NT2/D1 (cell line): ENCODE measurements around the gene EPM2A.

Experiments used
- YY1 ChIP-seq: IDR thresholded peaks from 2 replicates; pipeline ENCODE4 v1.6.1; 2011; ENCODE audit not compliant: insufficient read length, insufficient read depth
- ZNF274 ChIP-seq: IDR thresholded peaks from 2 replicates; pipeline ENCODE4 v1.6.1; 2011; ENCODE audit warnings: mild to moderate bottlenecking, low read depth, low read length

DNA sequence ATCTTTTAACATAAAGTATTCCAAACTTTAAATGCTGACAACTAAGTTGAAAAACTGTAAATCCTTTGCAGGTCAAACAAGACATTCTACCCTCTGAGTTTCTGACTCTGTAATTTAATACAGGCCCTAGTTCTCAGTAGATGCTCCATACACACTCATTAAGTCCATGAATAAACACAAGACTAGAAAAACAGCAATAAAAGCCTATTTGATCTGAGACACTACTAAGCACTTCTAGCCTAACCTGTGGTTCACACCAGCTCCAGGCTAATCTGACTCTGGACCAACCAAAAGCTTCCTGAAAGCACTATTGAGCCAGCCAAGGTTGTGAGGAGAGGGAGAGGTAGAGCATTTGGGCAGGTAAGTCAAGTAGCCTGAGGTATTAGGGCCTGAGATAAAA is 103.9 kb downstream of the EPM2A start:
- TF ChIP-seq ZNF274 = no peak
- TF ChIP-seq YY1 = no peak
